Bladder microvascular endothelial cell (primary cell): ENCODE results near the gene THEMIS2. TPM values are rescaled to one million over a fixed set of nuclear protein-coding genes. Genes with fewer than 3 reads are reported as not detected.

Experiments
- total RNA-seq: library from RNA; depleted of rRNA; stranded (reverse); fragments of >200 nt; gene quantifications from 2 replicates; pipeline ENCODE4 v1.2.3, GENCODE V29; 2014

THEMIS2 gene
- total RNA-seq: 5.0 and 19.3 TPM in 2 replicates

DNA sequence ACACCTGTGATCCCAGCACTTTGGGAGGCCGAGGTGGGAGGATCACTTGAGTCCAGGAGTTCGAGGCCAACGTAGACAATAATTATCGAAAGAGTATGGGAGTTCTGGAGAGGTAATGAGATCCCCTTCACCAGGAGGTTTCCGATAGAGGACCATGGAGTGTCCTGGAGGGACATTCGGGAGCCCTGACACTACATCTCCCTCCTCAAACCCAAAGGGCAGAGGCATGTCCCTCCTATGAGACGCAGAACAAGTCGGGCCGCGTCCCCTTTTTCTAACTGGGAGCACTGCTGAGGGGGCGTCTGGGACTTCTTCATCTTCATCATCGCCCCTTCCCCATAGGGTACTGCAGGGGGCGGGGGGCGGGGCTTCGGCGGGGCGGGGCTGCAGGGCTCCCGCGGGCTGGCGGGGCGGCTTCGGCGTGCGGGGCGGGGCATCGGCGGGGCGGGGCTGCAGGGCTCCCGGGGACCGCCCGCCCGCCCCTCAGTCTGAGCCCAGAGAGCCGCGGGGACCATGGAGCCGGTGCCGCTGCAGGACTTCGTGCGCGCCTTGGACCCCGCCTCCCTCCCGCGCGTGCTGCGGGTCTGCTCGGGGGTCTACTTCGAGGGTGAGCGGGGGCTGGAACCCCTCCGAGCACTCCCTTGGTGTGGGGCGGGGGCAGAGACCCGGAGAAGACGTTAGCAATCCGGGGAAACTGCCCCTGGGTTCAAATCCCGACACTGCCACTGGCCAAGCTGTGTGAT is at the start of gene THEMIS2:
Gene THEMIS2, plus strand, starts transcription at position 486 of the 743 bp plus-strand sequence. Its CDS starts 28 bp downstream, at position 514.

GRCh38 chr1:27830621-27831440 is 41.5 kb upstream of the THEMIS2 start, which contains the start of gene PPP1R8:
TSS of gene PPP1R8 (plus strand) at chr1:27830782. CDS start at chr1:27830836, 54 bp downstream.

GRCh38 chr1:27934818-27935549 is 62.6 kb downstream of the THEMIS2 start, which contains the start of gene SMPDL3B:
TSS of gene SMPDL3B (plus strand) at chr1:27935000. CDS start at chr1:27935184, 184 bp downstream.

Other genes starting within 250 kb of the THEMIS2 start
- gene FGR, start 237.4 kb upstream of the THEMIS2 start, total RNA-seq: 0.06 and 0.49 TPM in 2 replicates
- 42.7 and 87.9 TPM in 2 replicates for gene IFI6, start 200.4 kb upstream of the THEMIS2 start, total RNA-seq
- 8.0 and 8.6 TPM in 2 replicates for gene FAM76A, start 146.6 kb upstream of the THEMIS2 start, total RNA-seq
- gene STX12, start 99.3 kb upstream of the THEMIS2 start, total RNA-seq: 67.0 and 163 TPM in 2 replicates
- 33.4 and 63.5 TPM in 2 replicates for gene PPP1R8, start 41.8 kb upstream of the THEMIS2 start, total RNA-seq
- gene RPA2, start 42.0 kb downstream of the THEMIS2 start, total RNA-seq: 33.9 and 38.9 TPM in 2 replicates
- 0.32 and 1.3 TPM in 2 replicates for gene SMPDL3B, start 62.5 kb downstream of the THEMIS2 start, total RNA-seq
- 4.9 and 6.9 TPM in 2 replicates for gene XKR8, start 87.4 kb downstream of the THEMIS2 start, total RNA-seq
- 6.5 and 18.2 TPM in 2 replicates for gene EYA3, start 216.1 kb downstream of the THEMIS2 start, total RNA-seq